GM21447 (cell line): ENCODE data around the gene RPS26.
"Not testable (repeated sequence)": the region's sequence is repeated elsewhere in the genome, so short reads cannot be mapped to it uniquely, and the experiment has no call there.

Experiments
- ATAC-seq: cut with Tn5 transposase; IDR thresholded peaks from one replicate; pipeline ENCODE4 v1.9.1; 2021; ENCODE audit not compliant: unreplicated experiment

The RPS26 gene

DNA sequence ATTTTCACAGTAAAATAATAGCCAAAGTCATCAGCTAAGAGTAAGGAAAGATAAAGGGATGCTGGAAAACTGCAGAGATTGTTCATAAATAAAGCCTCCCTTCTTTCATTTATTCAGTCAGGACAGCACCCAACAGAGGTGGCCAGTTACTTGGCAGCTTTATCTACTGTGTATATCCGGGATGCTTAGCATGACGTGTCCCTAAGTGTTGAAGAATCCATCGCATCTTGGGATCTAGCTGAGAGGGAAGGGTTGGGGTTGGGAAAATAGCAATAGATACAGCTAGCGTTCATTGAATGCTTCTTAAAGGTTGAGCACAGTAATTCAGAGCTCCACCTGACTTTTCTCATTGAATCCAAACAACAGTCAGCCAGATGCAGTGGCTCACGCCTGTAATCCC lies 32.7 kb downstream of the RPS26 start:
- no peak for ATAC-seq

DNA sequence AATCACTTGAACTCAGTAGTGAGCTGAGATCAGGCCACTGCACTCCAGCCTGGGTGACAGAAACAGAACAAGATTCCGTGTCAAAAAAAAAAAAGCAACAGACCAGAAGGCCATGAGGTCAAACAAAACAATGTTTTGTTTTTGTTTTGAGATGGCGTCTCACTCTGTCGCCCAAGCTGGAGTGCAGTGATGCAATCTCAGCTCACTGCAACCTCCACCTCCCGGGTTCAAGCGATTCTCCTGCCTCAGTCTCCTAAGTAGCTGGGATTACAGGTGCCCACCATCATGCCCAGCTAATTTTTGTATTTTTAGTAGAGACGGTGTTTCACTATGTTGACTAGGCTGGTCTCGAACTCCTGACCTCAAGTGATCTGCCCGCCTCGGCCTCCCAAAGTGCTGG lies 36.2 kb downstream of the RPS26 start:
- ATAC-seq, result not testable (repeated sequence)

DNA sequence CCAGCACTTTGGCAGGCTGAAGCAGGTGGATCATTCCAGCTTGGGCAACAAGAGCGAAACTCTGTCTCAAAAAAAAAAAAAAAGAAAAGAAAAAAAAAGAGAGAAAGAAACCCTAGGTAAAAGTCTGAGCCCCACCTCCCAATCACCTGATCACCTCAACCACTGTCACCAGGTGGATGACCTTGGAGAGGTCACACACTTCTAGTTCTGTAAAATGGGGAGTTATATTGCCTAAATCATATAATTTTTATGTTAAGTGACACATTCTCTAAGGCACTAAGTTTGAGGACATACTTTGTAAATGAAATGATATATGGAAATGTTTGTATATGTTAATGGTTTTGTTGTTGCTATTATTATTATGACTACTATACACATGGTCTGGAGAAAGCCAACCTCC lies 36.7 kb downstream of the RPS26 start:
- ATAC-seq, result no peak

DNA sequence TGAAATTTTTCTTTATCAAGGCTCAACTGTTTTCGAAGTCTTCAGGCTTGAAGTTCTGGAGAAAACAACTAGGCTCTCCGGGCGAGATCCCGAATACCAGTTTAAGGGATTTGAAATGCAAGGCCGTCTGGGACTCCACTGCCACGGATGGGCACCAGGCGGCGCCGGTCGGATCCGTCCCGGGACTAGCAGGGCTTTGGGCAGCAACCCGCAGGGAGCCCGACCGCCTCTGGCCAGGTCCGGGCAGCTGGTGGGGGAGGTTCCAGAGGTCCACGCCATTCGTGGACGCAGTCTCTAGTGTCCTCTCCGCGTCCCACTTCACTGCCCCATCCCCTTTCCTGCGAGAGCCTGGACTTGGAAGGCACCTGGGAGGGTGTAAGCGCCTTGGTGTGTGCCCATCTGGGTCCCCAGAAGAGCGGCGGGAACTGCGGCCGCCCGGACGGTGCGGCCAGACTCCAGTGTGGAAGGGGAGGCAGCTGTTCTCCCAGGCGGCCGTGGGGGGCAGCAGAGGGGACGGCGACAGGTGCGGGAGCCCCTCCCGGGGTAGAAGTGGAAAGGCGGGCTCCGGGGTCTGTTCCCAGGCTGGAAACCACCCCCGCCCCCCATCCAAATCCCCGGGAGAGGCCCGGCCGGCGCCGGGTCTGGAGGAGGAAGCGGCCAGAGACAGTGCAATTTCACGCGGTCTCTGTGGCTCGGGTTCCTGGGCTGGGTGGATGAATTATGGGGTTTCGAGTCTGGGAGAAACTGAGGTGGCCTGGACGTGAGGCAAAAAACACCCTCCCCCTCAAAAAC lies 37.4 kb downstream of the RPS26 start:
- ATAC-seq, result peak; percentile 73

DNA sequence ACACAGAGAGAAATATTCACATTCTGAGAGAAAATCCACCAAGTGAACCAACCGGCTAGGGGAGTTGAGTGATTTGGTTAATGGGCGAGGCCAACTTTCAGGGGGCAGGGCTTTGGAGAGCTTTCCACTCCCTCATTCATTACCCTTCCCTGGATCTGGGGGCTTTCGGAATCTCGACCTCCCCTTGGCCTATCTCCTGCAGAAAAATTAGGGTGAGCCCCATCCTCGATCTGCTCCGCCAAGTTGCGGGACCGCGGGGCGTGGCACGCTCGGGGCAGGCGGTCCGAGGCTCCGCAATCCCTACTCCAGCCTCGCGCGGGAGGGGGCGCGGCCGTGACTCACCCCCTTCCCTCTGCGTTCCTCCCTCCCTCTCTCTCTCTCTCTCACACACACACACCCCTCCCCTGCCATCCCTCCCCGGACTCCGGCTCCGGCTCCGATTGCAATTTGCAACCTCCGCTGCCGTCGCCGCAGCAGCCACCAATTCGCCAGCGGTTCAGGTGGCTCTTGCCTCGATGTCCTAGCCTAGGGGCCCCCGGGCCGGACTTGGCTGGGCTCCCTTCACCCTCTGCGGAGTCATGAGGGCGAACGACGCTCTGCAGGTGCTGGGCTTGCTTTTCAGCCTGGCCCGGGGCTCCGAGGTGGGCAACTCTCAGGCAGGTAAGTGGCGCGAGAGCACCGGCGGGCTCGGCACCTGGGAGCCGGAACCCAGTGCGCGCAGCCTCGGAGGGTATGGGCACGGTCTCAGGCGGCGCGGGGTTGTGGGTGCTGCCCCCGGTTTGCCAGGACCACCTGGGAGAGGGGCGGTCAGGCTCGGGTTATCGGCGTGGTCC lies 38.2 kb downstream of the RPS26 start, which contains the start of gene ERBB3:
Gene ERBB3 (plus strand): TSS at position 443 of the 833 bp plus-strand sequence. CDS start 136 bp downstream, at position 579.
- ATAC-seq, result peak; percentile 39

DNA sequence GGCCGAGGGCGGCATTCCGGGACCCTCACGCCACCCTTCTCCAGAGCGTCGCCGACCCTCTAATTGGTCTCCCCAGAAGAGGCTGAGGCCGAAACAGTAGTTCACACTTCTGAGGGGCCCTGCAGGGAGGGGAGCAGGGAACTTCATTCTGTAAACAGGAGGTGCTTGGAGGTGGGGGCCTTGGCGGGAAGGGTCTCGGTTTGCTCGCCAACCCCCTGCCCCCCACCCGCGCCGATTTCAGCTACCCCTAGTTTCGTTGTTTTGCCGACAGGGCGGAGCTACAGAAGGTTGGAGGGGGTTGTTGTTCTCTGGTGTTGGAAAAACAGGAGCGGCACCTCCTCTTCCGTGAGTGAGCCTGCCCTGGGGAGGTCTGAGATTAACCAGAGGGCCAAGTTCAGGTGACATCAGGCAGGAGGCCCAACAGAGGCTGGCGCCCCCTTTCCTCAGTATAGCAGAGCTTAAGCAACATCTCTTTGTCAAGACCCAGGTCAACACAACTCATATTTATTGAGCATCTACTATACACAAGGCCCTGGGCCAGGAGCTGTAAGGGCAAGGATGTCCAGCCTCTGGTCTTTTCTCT lies 38.9 kb downstream of the RPS26 start:
- no peak for ATAC-seq

DNA sequence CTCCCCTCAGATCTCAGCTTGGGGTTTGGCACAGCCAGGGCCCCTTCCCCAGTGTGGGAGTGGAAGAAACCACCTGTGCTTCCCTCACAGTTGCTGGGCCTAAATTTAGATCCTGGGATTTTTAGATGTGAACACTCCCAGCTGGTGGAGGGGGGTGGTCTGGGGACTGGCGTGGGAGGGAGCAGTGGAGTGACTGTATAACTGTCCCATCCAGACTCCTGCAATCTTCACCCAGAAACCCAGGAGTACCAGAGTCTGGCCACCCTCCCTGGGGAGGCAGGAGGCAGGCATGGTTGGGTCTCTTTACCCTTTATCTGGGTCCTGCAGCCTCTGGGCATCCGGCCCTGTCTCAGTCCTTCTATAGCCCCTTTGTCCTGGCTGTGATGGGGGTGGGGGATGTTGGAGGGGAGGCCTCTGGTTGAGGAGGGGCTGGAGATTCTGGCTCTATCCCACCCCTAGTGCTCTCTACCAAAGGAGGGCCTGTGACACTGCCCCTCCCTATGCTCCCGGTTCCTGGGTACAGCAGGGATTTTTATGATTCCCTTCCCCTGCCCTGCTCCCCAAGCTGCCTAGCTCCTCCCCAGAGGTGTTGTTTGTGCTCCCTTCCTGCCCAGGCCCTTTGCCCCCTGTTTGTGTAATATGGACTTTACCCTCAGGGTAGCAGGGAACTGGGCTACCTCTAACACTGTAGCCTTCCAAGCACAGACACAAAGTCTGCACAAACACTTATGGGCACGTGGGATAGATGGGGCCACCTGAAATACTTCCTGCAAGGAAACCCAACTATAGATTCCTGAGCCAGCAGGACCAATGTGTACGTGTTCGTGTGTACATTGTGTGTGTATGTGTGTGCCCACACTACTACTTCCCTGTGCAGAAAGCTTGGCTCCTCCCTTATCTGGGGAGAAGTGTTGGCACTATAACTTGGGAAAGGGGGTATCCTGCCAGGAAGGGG lies 40.0 kb downstream of the RPS26 start:
- no peak for ATAC-seq

DNA sequence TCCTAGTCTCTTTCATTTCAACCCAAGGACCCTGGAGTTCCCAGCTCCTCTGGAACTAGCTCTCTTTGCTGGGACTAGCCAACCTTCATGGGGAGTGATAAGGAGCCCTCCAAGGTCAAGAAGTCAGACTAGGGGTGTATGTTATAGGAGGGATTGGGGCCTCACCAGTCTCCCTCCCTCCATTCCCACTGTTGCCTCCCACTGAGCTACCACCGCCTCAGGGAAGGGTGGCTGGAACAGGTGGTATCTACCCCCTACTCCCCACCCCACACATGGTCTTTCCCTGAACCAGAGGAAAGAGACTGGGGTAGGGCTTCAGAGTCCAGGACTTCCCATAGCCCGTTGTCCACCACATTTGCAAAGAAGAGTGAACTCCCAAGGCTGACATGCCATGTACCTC lies 40.7 kb downstream of the RPS26 start:
- ATAC-seq, result no peak

DNA sequence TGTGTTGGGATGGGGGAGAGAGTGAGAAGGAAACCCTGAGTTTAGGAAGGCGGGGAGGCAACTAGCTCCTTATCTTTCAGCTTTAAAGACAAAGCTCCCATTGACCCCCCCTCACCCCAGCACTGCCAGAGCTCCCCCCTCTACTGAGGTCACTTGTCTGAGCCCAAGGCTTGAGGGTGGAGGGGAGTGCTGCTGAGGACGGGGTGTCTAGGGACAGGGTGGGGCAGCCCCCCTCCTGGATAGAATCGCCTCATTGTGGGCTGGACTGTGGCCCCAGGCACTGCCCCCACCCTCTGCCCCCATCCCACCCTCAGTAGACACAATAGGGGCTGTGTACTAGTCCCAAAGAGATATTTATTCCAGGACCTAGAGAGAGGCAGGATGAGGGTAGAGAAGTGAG lies 41.2 kb downstream of the RPS26 start:
- ATAC-seq, result no peak

DNA sequence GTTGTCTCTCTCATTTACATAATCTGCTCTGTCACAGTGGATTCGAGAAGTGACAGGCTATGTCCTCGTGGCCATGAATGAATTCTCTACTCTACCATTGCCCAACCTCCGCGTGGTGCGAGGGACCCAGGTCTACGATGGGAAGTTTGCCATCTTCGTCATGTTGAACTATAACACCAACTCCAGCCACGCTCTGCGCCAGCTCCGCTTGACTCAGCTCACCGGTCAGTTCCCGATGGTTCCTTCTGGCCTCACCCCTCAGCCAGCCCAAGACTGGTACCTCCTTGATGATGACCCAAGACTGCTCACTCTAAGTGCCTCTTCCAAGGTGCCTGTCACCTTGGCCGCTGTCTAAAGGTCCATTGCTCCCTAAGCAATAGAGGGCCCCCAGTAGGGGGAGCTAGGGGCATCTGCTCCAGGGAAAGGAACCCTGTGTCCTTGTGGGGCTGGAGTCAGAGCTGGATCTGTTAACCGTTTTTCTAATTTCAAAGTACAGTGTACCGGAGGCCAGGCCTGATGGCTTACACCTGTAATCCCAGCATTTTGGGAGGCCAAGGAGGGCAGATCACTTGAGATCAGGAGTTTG lies 43.3 kb downstream of the RPS26 start:
- ATAC-seq, result no peak

DNA sequence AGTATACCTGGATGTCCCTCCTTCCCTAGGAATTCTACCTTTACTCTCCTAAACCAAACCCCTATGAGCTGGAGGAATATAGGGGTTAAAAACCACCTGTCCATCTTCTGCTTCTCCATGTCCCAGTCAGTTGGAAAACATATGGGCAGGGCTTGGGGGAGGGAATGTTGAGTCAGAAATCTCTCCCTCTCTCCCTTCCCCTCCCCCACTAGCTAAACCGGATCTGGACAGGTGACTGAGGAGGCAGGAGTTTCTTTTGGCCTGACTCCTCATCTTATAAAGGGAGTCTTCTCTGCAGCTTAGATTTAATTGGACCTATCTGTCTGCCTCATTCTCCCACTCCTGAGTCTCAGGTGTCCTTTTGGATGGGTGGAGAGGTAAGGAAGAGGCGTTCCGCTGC lies 44.4 kb downstream of the RPS26 start:
- no peak for ATAC-seq

DNA sequence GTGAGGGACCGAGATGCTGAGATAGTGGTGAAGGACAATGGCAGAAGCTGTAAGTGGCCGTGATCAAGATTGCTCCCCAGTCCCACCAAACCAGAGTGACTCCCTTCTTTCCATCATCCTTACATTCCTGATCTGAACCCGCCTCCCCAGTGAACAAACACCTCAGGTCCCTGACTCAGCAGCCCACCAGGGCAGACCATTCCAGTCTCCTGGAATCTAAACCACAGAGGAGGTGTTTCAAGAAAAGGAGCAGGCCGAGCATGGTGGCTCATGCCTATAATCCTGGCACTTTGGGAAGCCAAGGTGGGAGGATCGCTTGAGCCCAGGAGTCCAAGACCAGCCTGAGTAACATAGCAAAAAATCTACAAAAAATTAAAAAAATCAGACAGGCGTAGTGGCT lies 44.9 kb downstream of the RPS26 start:
- no peak for ATAC-seq

DNA sequence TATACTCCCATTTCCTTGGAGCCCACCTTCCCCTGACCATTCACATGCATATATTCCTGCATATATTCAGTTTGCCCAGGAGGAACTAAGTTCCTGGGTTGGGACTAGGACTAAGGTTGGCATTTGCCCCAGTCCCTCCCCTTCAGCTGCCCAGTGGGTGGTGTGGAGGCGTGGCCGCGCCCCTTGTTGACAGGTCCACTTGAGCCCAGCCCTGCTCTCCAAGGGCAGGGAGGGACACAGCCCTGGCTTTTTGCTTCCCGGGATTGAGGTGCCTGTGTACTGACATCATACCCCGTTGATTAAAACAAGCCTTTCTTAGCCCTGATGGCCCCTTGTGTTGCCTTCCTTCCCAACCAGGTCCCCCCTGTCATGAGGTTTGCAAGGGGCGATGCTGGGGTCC lies 45.5 kb downstream of the RPS26 start:
- ATAC-seq, result no peak
